ENCODE results near the gene TSPAN18.
A peak's percentile ranks its signal among the peaks of the same experiment; 100 is the strongest.

TSPAN18 gene

GRCh38 chr11:44711113-44711786 is 15.5 kb upstream of the TSPAN18 start:
- DNase-seq (ENCODE audit: low spot score), result no peak

DNA sequence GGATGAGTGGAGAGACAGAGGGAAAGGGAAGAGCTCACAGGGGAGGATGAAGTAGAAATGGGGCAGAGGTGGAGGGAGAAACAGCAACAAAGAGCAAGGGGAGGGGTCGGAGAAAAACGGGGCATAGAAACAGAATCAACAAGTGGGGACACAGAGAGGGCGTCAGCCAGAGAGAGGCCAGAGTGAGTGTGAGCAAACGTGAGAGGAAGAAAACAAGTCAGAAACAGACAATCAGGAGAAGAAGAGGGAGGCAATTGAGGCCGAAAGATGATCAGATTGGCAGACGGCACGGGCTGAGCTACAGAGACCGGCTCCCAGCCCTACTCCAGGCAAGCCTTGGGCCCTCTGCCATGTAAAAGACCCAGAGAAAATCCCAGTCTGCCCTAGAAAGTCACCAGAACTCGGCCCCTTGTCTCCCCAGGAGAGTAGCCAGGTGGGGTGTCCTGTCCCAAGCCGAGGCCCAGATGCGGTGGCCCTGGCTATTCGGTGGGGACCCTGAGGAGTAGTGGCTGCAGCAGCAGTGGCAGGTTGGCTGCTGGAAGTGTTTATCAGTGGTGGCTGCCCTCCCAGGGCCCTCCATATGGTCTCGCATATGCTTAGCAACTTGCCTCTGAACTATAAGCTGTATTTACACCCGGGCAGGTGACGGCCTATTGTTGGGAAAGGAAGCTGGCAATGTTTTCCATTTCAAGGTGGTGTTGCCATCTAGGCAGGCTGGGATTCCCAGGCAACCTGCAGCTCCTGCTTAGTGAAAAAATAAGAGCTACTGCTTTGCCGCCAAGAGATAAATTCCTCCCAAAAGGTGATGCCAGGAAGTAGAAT is 14.8 kb upstream of the TSPAN18 start:
- no peak for DNase-seq (ENCODE audit: low spot score)

GRCh38 chr11:44713022-44713421 is 13.7 kb upstream of the TSPAN18 start:
- no peak for DNase-seq (ENCODE audit: low spot score)

- no peak for DNase-seq (ENCODE audit: low spot score)
These were observed 10.5 kb upstream of the TSPAN18 start for GRCh38 chr11:44716256-44716655.

DNA sequence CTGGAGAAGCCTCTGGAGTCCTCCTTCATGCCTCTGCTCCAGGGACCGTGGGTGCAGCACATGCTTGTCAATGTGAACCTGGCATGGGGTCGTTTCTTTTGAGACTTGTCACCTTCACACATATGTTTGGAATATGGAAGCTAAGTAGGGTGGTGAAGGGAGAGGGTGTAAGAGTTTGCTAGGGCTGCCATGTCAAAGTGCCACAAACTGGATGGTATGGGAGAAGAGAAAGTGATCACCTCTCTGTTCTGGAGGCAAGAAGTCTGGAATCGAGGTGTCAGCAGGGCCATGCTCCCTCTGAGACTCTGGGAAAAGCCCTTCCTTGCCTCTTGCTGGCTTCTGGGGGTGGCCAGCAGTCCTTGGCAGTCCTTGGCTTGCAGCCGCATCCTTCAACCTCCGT is 8.7 kb upstream of the TSPAN18 start:
- DNase-seq (ENCODE audit: low spot score), result no peak

DNA sequence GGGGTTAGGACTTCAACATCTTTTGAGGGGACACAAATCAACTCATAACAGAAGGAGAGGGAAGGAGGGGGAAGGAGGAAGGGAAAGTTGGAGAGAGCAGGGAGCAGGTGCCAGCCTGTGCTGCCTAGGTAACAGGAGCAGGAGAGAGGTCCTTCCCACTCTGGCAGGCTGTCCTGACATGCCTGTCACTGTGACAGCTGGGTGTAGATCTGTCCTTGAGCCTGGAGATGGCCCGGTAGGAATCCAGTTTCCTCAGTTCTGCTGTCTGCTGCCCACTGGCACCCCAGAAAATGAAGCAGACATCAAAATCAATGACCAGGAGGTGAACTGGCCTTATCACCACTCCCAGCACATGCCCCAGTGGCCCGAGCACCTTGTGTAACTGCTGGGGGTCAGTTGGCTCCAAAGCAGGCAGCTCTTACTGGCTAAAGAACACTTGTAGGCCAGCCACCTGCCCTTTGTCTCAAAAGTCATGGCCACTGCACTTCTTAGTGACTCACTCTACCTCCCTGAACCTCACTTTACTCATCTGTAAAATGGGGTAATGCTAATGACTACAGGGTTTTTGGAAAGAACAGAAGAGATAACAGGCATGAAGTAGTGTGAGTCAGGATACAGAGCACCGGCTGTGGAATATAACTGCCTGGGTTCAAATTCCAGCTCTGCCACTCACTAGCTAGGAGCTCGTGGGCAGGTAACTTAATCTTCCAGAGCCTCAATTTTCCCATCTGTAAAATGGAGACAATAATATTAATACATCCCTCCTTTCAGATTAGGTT is 8.0 kb upstream of the TSPAN18 start:
- DNase-seq (ENCODE audit: low spot score), result no peak

- DNase-seq (ENCODE audit: low spot score), result no peak
These were observed 1.6 kb upstream of the TSPAN18 start for GRCh38 chr11:44725016-44725685.

DNA sequence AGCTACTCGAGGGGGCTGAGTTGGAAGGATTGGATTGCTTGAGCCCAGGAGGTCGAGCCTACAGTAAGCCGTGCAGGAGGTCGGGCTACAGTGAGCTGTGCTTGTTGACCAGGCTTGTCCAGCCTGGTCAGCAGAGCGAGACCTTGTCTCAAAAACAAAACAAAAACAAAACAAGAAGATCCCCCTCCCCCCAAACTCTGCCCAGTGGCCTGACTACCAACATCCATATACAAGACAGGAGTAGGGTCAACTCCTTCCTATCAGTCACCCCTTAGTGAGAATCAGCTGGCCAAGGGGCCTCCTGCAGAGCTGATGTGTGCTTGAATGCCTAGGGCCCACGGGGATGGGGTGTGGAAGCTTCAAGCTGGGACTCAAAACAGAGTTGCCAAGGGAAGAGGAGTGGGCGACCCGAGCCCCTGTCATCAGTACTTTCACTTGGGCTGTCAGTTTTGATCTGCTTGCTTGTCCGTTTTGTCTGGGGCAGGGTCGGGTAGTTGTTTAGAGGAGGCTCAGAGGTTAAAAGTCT is 942 bp upstream of the TSPAN18 start:
- no peak for DNase-seq (ENCODE audit: low spot score)

DNA sequence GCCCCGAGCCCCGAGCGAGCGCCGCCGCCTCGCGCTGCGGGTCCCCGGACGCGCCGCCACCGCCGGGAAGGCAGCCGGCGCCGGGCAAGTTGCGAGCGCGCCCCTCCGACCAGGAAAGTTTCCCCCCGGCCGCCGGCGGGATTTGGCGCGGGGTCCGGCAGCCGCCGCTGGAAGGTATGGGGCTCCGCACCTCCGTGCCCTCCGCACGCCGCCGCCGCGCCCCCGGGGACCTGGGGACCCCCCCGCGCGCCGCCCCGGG is 281 bp downstream of the TSPAN18 start:
- no peak for DNase-seq (ENCODE audit: low spot score)

DNA sequence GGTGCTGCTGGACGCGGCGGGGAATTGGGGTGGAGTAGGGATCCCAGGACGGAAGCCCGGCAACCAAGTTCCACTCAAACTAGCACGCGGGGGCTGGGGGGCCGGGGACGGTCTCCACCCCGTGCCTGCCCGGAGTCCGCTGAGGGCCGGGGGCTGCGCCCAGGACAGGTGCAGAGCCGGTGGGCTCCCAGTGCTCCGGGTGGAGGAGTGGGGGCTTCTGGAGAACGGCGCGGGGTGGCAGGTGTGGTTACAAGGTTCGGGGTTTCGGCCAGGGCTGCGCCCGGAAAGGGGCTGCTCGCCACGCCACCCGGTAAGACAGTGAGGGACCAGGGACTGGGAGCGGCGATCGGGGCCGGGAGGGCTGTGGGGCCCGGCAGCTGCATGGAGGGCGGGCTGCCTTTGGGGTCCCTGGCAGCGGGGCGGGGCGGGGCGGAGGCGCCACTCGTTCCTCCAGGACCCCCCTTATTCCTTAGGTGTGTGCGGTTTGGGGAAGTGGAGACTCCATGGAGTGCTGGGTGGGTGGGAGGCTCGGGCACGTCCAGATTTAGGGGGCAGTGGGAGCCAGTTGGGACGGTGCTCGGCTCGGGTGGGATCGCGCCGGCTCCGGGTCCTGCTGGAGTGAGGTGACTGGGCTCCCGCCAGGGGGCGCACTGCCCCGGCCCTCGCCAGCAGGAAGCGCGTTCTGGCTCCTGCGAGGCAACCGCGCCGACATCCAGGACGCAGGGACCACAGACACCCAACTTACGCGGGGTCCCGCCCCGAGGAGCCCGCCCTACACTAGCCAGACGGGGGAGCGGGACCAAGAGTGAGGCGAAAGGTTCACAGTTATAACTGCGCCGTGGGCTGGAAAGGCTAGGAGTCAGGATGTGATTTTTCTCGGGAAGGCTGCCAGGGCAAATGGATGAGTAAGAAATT is 868 bp downstream of the TSPAN18 start:
- peak; percentile 87 for DNase-seq (ENCODE audit: low spot score)

- no peak for DNase-seq (ENCODE audit: low spot score)
These were observed 1.7 kb downstream of the TSPAN18 start for GRCh38 chr11:44728491-44728910.

- no peak for DNase-seq (ENCODE audit: low spot score)
These were observed 2.3 kb downstream of the TSPAN18 start for GRCh38 chr11:44729063-44729462.

DNA sequence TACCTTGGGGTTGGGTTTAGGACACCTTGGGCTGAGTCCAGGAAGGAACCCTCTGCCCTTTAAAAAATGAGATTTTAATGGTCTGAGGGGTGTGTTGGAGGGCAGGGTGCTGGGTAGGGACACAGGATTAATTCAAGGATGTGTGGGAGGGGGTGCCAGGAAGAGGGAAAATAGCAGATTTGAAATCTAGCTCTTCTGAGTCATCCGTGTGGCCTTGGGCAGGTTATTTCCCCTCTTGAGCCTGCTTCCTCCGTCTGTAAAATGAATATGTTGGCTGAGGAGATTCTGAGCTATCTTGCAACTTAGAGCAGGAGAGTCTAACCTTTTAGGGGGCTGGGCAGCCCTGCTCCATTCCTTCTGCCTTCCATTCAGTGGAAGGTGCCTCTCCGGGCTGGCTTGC is 3.0 kb downstream of the TSPAN18 start:
- no peak for DNase-seq (ENCODE audit: low spot score)

DNA sequence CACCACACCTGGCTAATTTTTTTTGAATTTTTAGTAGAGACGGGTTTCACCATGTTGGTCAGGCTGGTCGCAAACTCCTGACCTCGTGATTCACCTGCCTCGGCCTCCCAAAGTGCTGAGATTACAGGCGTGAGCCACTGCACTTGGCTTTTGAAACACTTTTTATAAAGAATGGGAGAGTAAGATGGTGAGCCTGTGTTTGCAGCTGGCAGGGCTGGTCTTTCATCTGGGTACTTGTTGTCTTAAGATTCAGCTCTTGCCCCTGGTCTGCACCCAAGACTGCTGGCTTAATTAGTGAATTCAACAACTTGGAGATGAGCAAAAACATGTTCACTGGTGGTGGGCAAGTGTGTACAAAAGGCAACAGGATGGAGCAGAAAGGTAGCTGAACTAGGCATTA is 4.0 kb downstream of the TSPAN18 start:
- DNase-seq (ENCODE audit: low spot score), result no peak

DNA sequence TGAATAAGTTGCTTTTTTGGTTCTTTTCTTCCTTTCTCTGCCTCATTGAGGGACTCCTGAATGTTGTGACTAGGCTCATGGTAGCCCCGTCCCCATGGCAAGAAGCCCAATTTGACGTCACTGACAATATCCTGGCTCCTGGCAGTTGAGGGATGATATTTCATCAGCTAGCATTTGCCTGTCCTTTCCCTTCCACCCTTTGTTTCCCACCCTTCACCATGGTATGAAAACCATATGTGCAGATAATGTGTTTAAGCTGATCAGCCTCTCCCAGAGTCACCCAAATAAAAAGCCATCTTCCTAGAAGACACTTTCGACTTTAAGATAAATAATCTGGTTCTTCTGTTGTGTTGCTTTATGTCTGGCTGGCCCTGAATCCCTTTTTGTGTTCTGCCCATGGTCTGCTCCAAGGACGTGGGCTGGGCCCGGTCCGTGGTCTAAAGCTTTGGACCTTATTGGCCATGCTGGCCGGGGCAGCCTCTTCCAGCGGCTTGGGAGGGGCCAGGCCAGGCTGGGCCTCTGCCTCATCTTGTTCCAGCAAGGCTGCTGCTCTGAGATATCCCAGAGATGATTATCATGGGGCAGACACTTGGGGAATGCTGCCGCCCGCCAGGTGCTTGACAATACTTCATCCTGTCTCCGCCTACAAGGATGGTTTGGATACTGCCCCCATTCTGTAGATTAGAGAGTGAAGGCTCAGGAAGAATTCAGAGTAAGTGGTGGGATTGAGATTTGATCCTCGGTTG is 5.1 kb downstream of the TSPAN18 start:
- DNase-seq (ENCODE audit: low spot score), result no peak

DNA sequence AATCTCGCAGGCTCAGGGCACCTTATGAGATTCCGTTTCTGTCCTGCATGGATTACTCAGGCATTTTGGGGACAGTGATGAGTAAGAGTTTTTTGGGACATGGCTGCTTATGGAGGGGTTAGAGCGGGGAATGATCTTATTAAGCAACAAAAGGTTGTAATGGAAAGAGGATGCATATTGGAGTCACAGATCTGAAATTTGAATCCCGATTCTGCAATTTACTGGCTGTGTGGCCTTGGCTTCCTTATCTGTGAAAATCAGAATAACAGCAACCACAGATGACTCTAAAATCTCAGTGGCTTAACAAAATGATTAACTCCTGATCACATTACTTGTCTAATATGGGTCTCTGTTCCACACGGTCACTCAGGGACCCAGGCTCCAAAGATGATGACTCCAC is 5.8 kb downstream of the TSPAN18 start:
- DNase-seq (ENCODE audit: low spot score), result no peak

DNA sequence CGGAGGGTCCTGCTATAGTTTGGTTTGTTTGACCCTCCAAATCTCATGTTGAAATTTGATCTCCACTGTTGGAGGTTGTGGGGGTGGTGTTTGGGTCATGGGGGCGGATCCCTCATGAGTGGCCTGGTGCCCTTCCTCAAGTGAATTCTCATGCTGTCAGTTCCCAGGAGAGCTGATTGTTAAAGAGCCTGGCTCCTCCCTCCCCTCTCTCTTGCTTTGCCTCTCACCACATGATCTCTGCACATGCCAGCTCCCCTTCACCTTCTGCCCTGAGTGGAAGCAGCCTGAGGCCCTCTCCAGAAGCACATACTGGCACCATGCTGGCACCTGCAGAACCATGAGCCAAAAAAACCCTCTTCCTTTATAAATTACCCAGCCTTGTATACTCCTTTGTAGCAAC is 7.1 kb downstream of the TSPAN18 start:
- no peak for DNase-seq (ENCODE audit: low spot score)

- no peak for DNase-seq (ENCODE audit: low spot score)
These were observed 8.2 kb downstream of the TSPAN18 start for GRCh38 chr11:44734843-44735381.

- no peak for DNase-seq (ENCODE audit: low spot score)
These were observed 10.0 kb downstream of the TSPAN18 start for GRCh38 chr11:44736791-44737190.
